Measurements from ENCODE around the gene LGI4. TPM values are rescaled to one million over a fixed set of nuclear protein-coding genes. Genes with fewer than 3 reads are reported as not detected.

Gene LGI4
- total RNA-seq, 1 experiment from 2014 or later = 3.2 TPM

DNA sequence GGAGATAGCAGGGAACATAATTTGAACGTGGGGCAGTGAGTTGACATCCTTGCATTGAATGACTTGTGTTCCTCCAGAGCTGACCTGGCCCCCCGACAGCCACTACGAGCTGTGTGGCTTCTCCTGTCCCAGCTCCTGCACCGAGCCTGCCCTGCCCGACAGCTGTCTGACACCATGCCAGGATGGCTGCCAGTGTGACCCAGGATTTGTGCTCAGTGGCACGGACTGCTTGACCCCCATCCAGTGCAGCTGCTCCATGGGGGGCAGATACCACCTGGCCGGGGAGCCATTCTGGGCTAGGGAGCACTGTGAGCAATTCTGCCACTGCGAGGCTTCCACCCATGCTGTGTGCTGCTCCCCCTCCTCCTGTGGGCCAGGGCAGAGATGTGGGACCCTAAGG lies 48.4 kb downstream of the LGI4 start:
- H3K4me3 Mint-ChIP-seq = no peak overlapping the region
- no peak overlapping the region for H3K27ac ChIP-seq (ENCODE audit: insufficient read length, low read depth, low read length)
- no peak overlapping the region for H2BK5ac ChIP-seq (ENCODE audit: insufficient read length, low read length)
- H3K9me3 Mint-ChIP-seq = peaks cover 0 to 3% of the 10 kb centered on the region in 2 experiments; a peak in 4 of 5 replicates
- peaks cover 9 to 18% of the 10 kb centered on the region in 2 experiments for H3K4me1 Mint-ChIP-seq
- H3K27me3 Mint-ChIP-seq (ENCODE audit: low read depth) = peaks cover 1% of the 10 kb centered on the region; the same call in 1 of the 2 replicates
- WGBS (ENCODE audit: extremely low coverage, insufficient read length, low lambda C conversion rate) = no CpG with 5 or more reads among the region's 8 CpGs
- H3K18ac ChIP-seq (ENCODE audit: insufficient read length, low read depth, low read length) = no peak overlapping the region
- no peak overlapping the region for H2AFZ ChIP-seq (ENCODE audit: low read length)
- no peak overlapping the region for H2BK120ac ChIP-seq (ENCODE audit: low read depth, low read length, poor library complexity, severe bottlenecking)
- H4K20me1 ChIP-seq (ENCODE audit: control insufficient read depth, insufficient read depth, insufficient read length) = peaks cover 2% of the 10 kb centered on the region
- no peaks in the 10 kb centered on the region for H3K79me2 ChIP-seq (ENCODE audit: insufficient read depth, low read length)
- H3K14ac ChIP-seq (ENCODE audit: insufficient read depth, low read length) = no peak overlapping the region
- H3K36me3 Mint-ChIP-seq (ENCODE audit: insufficient read depth in 1 of 3, low read depth in 3 of 3) = 0 out of 7 replicates have a peak, but pooled peaks cover 0 to 4% (median 0%) of the 10 kb centered on the region in 3 experiments
- H2BK15ac ChIP-seq (ENCODE audit: low read depth, low read length) = no peak overlapping the region
- TF ChIP-seq, protein P1, sequence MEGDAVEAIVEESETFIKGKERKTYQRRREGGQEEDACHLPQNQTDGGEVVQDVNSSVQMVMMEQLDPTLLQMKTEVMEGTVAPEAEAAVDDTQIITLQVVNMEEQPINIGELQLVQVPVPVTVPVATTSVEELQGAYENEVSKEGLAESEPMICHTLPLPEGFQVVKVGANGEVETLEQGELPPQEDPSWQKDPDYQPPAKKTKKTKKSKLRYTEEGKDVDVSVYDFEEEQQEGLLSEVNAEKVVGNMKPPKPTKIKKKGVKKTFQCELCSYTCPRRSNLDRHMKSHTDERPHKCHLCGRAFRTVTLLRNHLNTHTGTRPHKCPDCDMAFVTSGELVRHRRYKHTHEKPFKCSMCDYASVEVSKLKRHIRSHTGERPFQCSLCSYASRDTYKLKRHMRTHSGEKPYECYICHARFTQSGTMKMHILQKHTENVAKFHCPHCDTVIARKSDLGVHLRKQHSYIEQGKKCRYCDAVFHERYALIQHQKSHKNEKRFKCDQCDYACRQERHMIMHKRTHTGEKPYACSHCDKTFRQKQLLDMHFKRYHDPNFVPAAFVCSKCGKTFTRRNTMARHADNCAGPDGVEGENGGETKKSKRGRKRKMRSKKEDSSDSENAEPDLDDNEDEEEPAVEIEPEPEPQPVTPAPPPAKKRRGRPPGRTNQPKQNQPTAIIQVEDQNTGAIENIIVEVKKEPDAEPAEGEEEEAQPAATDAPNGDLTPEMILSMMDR (conservative IDR thresholded peaks at IDR 0.05) = no peak
- no peaks in the 10 kb centered on the region for H3K79me1 ChIP-seq (ENCODE audit: insufficient read depth, low read depth, low read length, poor library complexity, severe bottlenecking)
- no peaks in the 10 kb centered on the region for H3K9me3 ChIP-seq (ENCODE audit: control insufficient read depth, low read depth, low read length)
- H3K4me2 ChIP-seq (ENCODE audit: insufficient read depth, insufficient read length, low read length) = no peak overlapping the region
- H3K9ac ChIP-seq (ENCODE audit: extremely low read depth, insufficient read length, low read length) = no peak overlapping the region
- no peaks in the 10 kb centered on the region; the same call in 1 of the 2 replicates for H3K4me1 ChIP-seq (ENCODE audit: insufficient read depth, low read length)
- H3K23ac ChIP-seq (ENCODE audit: insufficient read length, low read depth, low read length) = no peak overlapping the region
- H3K23me2 ChIP-seq (ENCODE audit: insufficient read length, low read depth, low read length, poor library complexity, severe bottlenecking) = no peaks in the 10 kb centered on the region
- H2AK5ac ChIP-seq (ENCODE audit: insufficient read length, low read length) = no peak overlapping the region
- H4K8ac ChIP-seq (replicated peaks; ENCODE audit: insufficient read length, low read depth, low read length) = no peak overlapping the region
- H3K4ac ChIP-seq (ENCODE audit: low read depth, low read length) = no peak overlapping the region
- H3T11ph ChIP-seq (ENCODE audit: low read length) = no peak overlapping the region
- H3K27me3 ChIP-seq (ENCODE audit: insufficient read depth, low read length) = no peaks in the 10 kb centered on the region
- H4K91ac ChIP-seq (ENCODE audit: insufficient read length, low read depth, low read length) = no peak overlapping the region
- H3K56ac ChIP-seq (ENCODE audit: insufficient read length, low read depth, low read length) = no peak overlapping the region
- H2BK20ac ChIP-seq (ENCODE audit: low read depth, low read length, poor library complexity, severe bottlenecking) = no peak overlapping the region
- no peak overlapping the region for H4K5ac ChIP-seq (ENCODE audit: insufficient read length, low read depth, low read length)
- H2BK12ac ChIP-seq (ENCODE audit: insufficient read length, low read depth, low read length) = no peak overlapping the region
- DNase-seq = no peak
- H3K27ac Mint-ChIP-seq = no peak overlapping the region
